BLaER1 treated with 17β-estradiol and CSF1 and Interleukin-3, amounts not matched to agents 10 nM and 100 nM (cell line): ENCODE measurements around the gene HPS5.
A peak's percentile ranks its signal among the peaks of the same experiment; 100 is the strongest.

Experiments
- H3K27ac ChIP-seq, 11 experiments: shearing (Covaris generic); formaldehyde crosslinking; 2 replicates each; pipeline ENCODE4 v1.8.1; 2022
- H3K27me3 ChIP-seq, 11 experiments: shearing (Covaris generic); formaldehyde crosslinking; 2 replicates each; pipeline ENCODE4 v1.8.1; 2022
- H3K36me3 ChIP-seq, 11 experiments: shearing (Covaris generic); formaldehyde crosslinking; 2 replicates each; pipeline ENCODE4 v1.8.1; 2022
- H3K4me1 ChIP-seq, 10 experiments: shearing (Covaris generic); formaldehyde crosslinking; 2 replicates each; pipeline ENCODE4 v1.8.1; 2022
- H3K4me2 ChIP-seq, 11 experiments: shearing (Covaris generic); formaldehyde crosslinking; 2 replicates each; pipeline ENCODE4 v1.8.1; 2022
- H3K4me3 ChIP-seq, 10 experiments: shearing (Covaris generic); formaldehyde crosslinking; 2 replicates each; pipeline ENCODE4 v1.8.1; 2022
- H3K9ac ChIP-seq, 11 experiments: shearing (Covaris generic); formaldehyde crosslinking; 2 replicates each; pipeline ENCODE4 v1.8.1; 2022
- H3K9me3 ChIP-seq, 11 experiments: shearing (Covaris generic); formaldehyde crosslinking; replicated peaks in 1 of 11; 2 replicates each; pipeline ENCODE4 v1.8.1; 2022
- H4K20me1 ChIP-seq, 11 experiments: shearing (Covaris generic); formaldehyde crosslinking; 2 replicates each; pipeline ENCODE4 v1.8.1; 2022
- Cebpa-rat ChIP-seq, 11 experiments: shearing (Covaris generic); IDR thresholded peaks; 2 replicates each; pipeline ENCODE4 v1.8.1; 2022

The HPS5 gene

GRCh38 chr11:18315893-18316292 lies 6.0 kb downstream of the HPS5 start:
- no peaks in the 10 kb centered on the region for H3K27me3 ChIP-seq
- no peak overlapping the region for H3K27ac ChIP-seq
- H3K4me3 ChIP-seq = no peak overlapping the region
- peaks cover 34 to 92% (median 69%) of the 10 kb centered on the region in 11 experiments for H3K36me3 ChIP-seq
- peaks cover 10 to 80% (median 35%) of the 10 kb centered on the region in 10 experiments for H3K4me1 ChIP-seq
- H4K20me1 ChIP-seq = peaks cover 0 to 86% (median 33%) of the 10 kb centered on the region in 11 experiments; a peak in 16 of 22 replicates
- peak overlapping the region in 2 of 11 experiments; percentile 61 to 79; a peak in 1 of 22 replicates for H3K4me2 ChIP-seq
- H3K9ac ChIP-seq = no peak overlapping the region
- TF ChIP-seq Cebpa-rat (IDR thresholded peaks at IDR 0.05) = no peak
- H3K9me3 ChIP-seq = no peaks in the 10 kb centered on the region

DNA sequence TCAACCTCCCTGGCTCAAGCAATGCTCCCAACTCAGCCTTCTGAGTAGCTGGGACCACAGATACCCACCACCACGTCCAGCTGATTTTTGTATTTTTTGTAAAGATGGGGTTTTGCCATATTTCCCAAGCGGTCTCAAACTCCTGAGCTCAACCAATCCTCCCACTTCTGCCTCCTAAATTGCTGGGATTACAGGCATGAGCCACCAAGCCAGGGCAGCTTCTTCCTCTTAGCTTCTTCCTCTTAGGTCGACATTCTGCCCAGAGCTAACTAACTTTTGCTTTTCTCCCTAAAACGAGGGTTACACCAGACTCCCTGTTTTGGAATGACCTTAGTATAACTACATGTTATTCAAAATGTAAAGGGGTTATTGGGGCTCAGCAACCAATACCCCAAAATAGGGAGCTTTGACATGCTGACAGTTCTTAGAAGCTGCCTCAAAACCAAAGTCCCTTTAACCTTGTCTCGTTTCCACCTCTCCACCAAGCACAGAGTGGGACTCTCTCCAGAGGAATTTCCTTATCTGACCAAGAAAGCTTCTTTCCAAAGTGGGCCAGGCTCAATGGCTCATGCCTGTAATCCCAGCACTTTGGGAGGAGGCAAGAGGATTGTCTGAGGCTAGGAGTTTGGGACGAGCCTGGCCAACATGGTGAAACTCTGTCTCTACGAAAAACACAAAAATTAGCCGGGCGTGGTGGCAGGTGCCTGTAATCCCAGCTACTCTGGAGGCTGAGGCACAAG lies 7.0 kb downstream of the HPS5 start:
- Histone ChIP-seq H3K36me3 (peaks cover 44 to 100% (median 78%) of the 10 kb centered on the region in 11 experiments), H3K4me3 (no peak overlapping the region), H4K20me1 (peaks cover 0 to 85% (median 41%) of the 10 kb centered on the region in 11 experiments; a peak in 16 of 22 replicates), H3K4me2 (peak overlapping the region in 3 of 11 experiments; percentile 6 to 79 (median 61); a peak in 6 of 22 replicates), H3K9ac (peak overlapping the region in 1 of 11 experiments; percentile 41; a peak in 3 of 22 replicates), H3K27ac (peak overlapping the region in 3 of 11 experiments; percentile 11 to 50 (median 13); a peak in 2 of 22 replicates), H3K9me3 (no peaks in the 10 kb centered on the region), H3K4me1 (peaks cover under 1 to 75% (median 27%) of the 10 kb centered on the region in 10 experiments; a peak in 18 of 20 replicates), H3K27me3 (no peaks in the 10 kb centered on the region)
- no peak for TF ChIP-seq Cebpa-rat (IDR thresholded peaks at IDR 0.05)

DNA sequence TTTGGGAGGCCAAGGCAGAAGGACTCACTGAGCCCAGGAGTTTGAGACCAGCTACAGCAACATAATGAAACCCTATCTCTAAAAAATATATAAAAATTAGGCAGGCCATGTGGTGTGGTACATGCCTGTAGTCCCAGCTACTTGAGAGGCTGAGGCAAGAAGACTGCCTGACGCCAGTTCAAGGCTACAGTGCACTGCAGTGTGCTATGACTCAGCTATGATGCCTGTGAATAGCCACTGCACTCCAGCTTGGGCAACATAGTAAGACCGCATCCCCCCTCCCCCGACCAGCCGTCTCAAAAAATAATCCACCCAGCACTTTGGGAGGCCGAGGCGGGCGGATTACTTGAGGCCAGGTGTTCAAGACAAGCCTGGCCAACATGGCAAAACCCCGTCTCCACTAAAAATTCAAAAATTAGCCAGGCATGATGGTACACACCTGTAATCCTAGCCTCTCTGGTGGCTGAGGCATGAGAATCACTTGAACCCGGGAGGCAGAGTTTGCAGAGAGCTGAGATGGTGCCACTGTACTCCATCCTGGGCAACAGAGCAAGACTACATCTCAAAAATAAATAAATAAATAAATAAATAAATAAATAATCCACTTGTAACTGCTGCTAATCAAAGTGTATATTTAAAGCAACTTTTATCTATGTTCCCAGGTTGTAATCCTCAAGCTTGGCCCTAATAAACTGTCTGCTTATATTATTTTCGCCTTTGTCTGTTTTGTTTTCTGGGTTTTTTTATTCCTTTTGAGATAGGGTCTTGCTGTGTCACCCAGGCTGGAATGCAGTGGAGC lies 7.8 kb downstream of the HPS5 start:
- Histone ChIP-seq H4K20me1 (peaks cover 0 to 84% (median 41%) of the 10 kb centered on the region in 11 experiments; a peak in 16 of 22 replicates), H3K4me2 (peak overlapping the region in 4 of 11 experiments; percentile 6 to 79 (median 41); a peak in 6 of 22 replicates), H3K9me3 (no peaks in the 10 kb centered on the region), H3K4me1 (peaks cover 0 to 67% (median 19%) of the 10 kb centered on the region in 10 experiments; a peak in 13 of 20 replicates), H3K36me3 (peaks cover 52 to 100% (median 86%) of the 10 kb centered on the region in 11 experiments), H3K4me3 (no peak overlapping the region), H3K27ac (peak overlapping the region in 1 of 11 experiments; percentile 64; a peak in 2 of 22 replicates), H3K27me3 (no peaks in the 10 kb centered on the region), H3K9ac (no peak overlapping the region)
- TF ChIP-seq Cebpa-rat (IDR thresholded peaks at IDR 0.05) = no peak

DNA sequence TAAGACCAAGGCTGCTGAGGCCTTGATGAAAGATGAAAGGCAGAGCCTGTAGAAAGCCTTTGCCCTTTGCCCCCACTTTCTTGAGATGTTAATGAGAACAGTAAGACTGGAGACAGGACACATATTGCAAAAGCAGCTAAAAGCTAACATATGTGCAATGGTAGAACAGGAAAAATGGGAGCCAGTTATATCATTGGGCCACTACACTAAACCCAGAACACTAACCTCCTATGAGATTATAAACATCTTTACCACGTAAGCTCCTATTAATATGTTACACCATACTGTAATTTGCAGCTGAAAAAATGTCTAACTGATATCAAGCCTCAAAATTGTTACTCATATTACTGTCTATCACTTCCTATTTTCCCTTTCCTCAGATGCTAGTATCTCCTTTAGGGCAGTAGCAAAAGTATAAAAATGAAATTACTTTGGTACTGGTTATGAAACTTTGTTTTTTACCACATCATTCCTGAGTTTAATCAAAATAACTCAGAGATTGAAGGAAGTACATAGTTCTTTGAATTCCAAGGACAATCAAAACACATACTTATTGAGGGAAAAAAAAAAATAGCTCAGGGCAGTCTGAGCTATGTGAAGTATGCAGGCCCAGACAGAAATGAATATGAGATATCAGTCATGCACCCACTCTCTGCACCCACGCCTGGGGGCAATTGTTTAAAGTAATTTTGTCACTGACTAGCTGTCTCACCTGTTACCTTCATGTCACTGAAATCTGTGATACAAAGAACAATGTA lies 9.1 kb downstream of the HPS5 start:
- Histone ChIP-seq H3K9ac (no peak overlapping the region), H3K27me3 (no peaks in the 10 kb centered on the region), H3K9me3 (no peaks in the 10 kb centered on the region), H3K27ac (peak overlapping the region in 3 of 11 experiments; percentile 25 to 64 (median 64); a peak in 4 of 22 replicates), H3K4me1 (peaks cover 0 to 54% (median 14%) of the 10 kb centered on the region in 10 experiments; a peak in 11 of 20 replicates), H3K4me2 (peak overlapping the region in 4 of 11 experiments; percentile 6 to 79 (median 16); a peak in 7 of 22 replicates), H3K36me3 (peaks cover 65 to 100% (median 95%) of the 10 kb centered on the region in 11 experiments), H3K4me3 (no peak overlapping the region), H4K20me1 (peaks cover 0 to 71% (median 40%) of the 10 kb centered on the region in 11 experiments; a peak in 15 of 22 replicates)
- TF ChIP-seq Cebpa-rat (IDR thresholded peaks at IDR 0.05) = no peak

DNA sequence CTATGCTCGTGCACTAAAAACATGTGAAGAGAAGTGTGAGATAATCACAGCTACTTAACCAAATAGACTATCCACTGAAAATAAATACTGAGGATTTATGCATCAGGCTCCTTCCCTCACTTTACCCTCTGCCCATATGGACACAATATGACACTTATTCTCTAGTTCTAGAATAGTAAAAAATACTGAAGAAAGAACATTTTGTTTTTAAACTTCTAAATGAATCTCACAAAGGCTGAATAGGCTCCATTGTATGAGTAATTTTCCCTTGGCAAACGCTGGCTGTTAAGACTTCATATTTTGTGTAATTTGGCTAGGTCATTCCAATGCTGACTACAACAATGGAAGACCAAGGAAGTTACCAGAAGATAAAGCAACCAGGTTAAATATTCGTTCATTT lies 9.9 kb downstream of the HPS5 start:
- peak overlapping the region in 2 of 11 experiments; percentile 64; a peak in 4 of 22 replicates for H3K27ac ChIP-seq

GRCh38 chr11:18310800-18311340 lies 11.1 kb downstream of the HPS5 start:
- peak overlapping the region in 2 of 11 experiments; percentile 28 to 35; a peak in 2 of 22 replicates for H3K9ac ChIP-seq
- H3K4me3 ChIP-seq = no peak overlapping the region
- no peaks in the 10 kb centered on the region for H3K9me3 ChIP-seq
- H3K27me3 ChIP-seq = no peaks in the 10 kb centered on the region
- H3K4me1 ChIP-seq = peaks cover 0 to 53% (median 14%) of the 10 kb centered on the region in 10 experiments; a peak in 11 of 20 replicates
- H3K27ac ChIP-seq = peak overlapping the region in 4 of 11 experiments; percentile 18 to 64 (median 60); a peak in 7 of 22 replicates
- H3K4me2 ChIP-seq = peak overlapping the region in 5 of 11 experiments; percentile 6 to 62 (median 48); a peak in 8 of 22 replicates
- H3K36me3 ChIP-seq = peaks cover 71 to 100% (median 95%) of the 10 kb centered on the region in 11 experiments
- H4K20me1 ChIP-seq = peaks cover 0 to 55% (median 38%) of the 10 kb centered on the region in 11 experiments; a peak in 15 of 22 replicates
- TF ChIP-seq Cebpa-rat (IDR thresholded peaks at IDR 0.05) = peak in 2 of 11 experiments; percentile 29 to 47; a peak in 2 of 22 replicates

More for the DNA sequence above, 9.9 kb downstream of the HPS5 start:
- Histone ChIP-seq H3K36me3 (peaks cover 67 to 100% (median 95%) of the 10 kb centered on the region in 11 experiments), H3K4me1 (peaks cover 0 to 53% (median 14%) of the 10 kb centered on the region in 10 experiments; a peak in 11 of 20 replicates), H4K20me1 (peaks cover 0 to 63% (median 40%) of the 10 kb centered on the region in 11 experiments; a peak in 15 of 22 replicates), H3K4me3 (no peak overlapping the region), H3K9me3 (no peaks in the 10 kb centered on the region), H3K9ac (no peak overlapping the region), H3K4me2 (peak overlapping the region in 3 of 11 experiments; percentile 48 to 62 (median 52); a peak in 4 of 22 replicates), H3K27me3 (no peaks in the 10 kb centered on the region)
- TF ChIP-seq Cebpa-rat (IDR thresholded peaks at IDR 0.05) = no peak

GRCh38 chr11:18309691-18310090 lies 12.2 kb downstream of the HPS5 start:
- peaks cover 80 to 100% (median 96%) of the 10 kb centered on the region in 11 experiments for H3K36me3 ChIP-seq
- no peaks in the 10 kb centered on the region for H3K9me3 ChIP-seq
- H4K20me1 ChIP-seq = peaks cover 0 to 43% (median 29%) of the 10 kb centered on the region in 11 experiments; a peak in 15 of 22 replicates
- no peak overlapping the region for H3K27ac ChIP-seq
- H3K4me3 ChIP-seq = no peak overlapping the region
- H3K27me3 ChIP-seq = no peaks in the 10 kb centered on the region
- H3K4me1 ChIP-seq = peaks cover 0 to 44% (median 14%) of the 10 kb centered on the region in 10 experiments; a peak in 11 of 20 replicates
- H3K9ac ChIP-seq = no peak overlapping the region
- TF ChIP-seq Cebpa-rat (IDR thresholded peaks at IDR 0.05) = no peak
- H3K4me2 ChIP-seq = no peak overlapping the region
